Vagina (tissue), 2 donors: Measurements from ENCODE around the gene CYSRT1. TPM values are rescaled to one million over a fixed set of nuclear protein-coding genes. Genes with fewer than 3 reads are reported as not detected.

ENCODE experiments used
- DNase-seq, 2 donors: peaks; one replicate each; pipeline ENCODE4 v3.0.0-alpha.2; 2017; ENCODE audit errors: extremely low spot score in 2 of 2
- H3K27ac ChIP-seq: fragments of 200-600 bp; sonication (generic); one replicate; pipeline ENCODE4 v1.5.1; 2019
- H3K27me3 ChIP-seq: fragments of 200-600 bp; sonication (generic); one replicate; pipeline ENCODE4 v1.5.1; 2019
- H3K36me3 ChIP-seq, 2 donors: fragments of 200-600 bp; sonication (generic); one replicate each; pipeline ENCODE4 v1.5.1; 2017 to 2019
- H3K4me1 ChIP-seq: fragments of 200-600 bp; sonication (generic); one replicate; pipeline ENCODE4 v1.5.1; 2019
- H3K4me3 ChIP-seq, 2 donors: fragments of 200-600 bp; sonication (generic); 1 replicate in 1 of 2; 2 replicates in 1 of 2; pipeline ENCODE4 v1.5.1; 2016 to 2019
- H3K9me3 ChIP-seq: fragments of 200-600 bp; sonication (generic); one replicate; pipeline ENCODE4 v1.5.1; 2019
- CTCF ChIP-seq, 3 experiments: fragments of 450-650 bp in 2 of 3; fragments of 200-600 bp in 1 of 3; sonication (generic) in 1 of 3; IDR thresholded peaks; one replicate each; pipeline ENCODE4 v1.5.1; 2017 to 2019; ENCODE audit warnings: antibody characterized with exemption in 3 of 3, mild to moderate bottlenecking in 2 of 3, moderate library complexity in 2 of 3
- POLR2A ChIP-seq, 2 donors: fragments of 450-650 bp; IDR thresholded peaks; one replicate each; pipeline ENCODE4 v1.6.1; 2017; ENCODE audit warnings: antibody characterized with exemption in 2 of 2, mild to moderate bottlenecking in 2 of 2, moderate library complexity in 2 of 2
- POLR2AphosphoS5 ChIP-seq, 2 donors: sonication (generic); formaldehyde crosslinking; IDR thresholded peaks; one replicate each; pipeline ENCODE4 v1.9.0; 2017; ENCODE audit warnings: antibody characterized with exemption in 2 of 2, mild to moderate bottlenecking in 2 of 2, low read depth in 1 of 2; ENCODE audit not compliant: insufficient read depth in 1 of 2
- intact Hi-C: fragments of 100-400 bp; cut with DNase I; formaldehyde crosslinking; loops from one replicate; pipeline ENCODE4 v1.15.1; 2023
- total RNA-seq: library from RNA; depleted of rRNA; stranded (reverse); fragments of >200 nt; gene quantifications from one replicate; pipeline ENCODE4 v1.2.3, GENCODE V29; 2016

The CYSRT1 gene
- total RNA-seq, 1 donor from 2014 or later = 24.3 TPM

GRCh38 chr9:137253717-137254623 lies 29.0 kb downstream of the CYSRT1 start:
- TF ChIP-seq CTCF (IDR thresholded peaks at IDR 0.05) (no peak), POLR2AphosphoS5 (IDR thresholded peaks at IDR 0.05; ENCODE audit: insufficient read depth in 1 of 2, low read depth in 1 of 2) (no peak), POLR2A (IDR thresholded peaks at IDR 0.05) (no peak)
- Histone ChIP-seq H3K9me3 (no peaks in the 10 kb centered on the region), H3K27ac (peak overlapping the region; percentile 25), H3K4me1 (peaks cover 27% of the 10 kb centered on the region), H3K36me3 (peaks cover 0 to 14% of the 10 kb centered on the region in 2 donors), H3K4me3 (peak overlapping the region; percentile 78 to 88), H3K27me3 (no peaks in the 10 kb centered on the region)
- DNase-seq = no peak
- intact Hi-C loops = no loop called here

- Histone ChIP-seq H3K9me3 (no peaks in the 10 kb centered on the region), H3K4me3 (peak within 1 kb of the TSS; percentile 78 to 88), H3K27ac (peak within 1 kb of the TSS; percentile 52), H3K36me3 (peaks cover 0 to 19% of the 10 kb centered on the region in 2 donors), H3K27me3 (no peaks in the 10 kb centered on the region), H3K4me1 (peaks cover 27% of the 10 kb centered on the region)
- intact Hi-C loops = no loop called here
- TF ChIP-seq POLR2A (IDR thresholded peaks at IDR 0.05) (peak in 1 of 2 donors; percentile 36), POLR2AphosphoS5 (IDR thresholded peaks at IDR 0.05; ENCODE audit: insufficient read depth in 1 of 2, low read depth in 1 of 2) (peak in 1 of 2 donors; percentile 82), CTCF (IDR thresholded peaks at IDR 0.05) (no peak)
- DNase-seq = no peak
Measured at GRCh38 chr9:137254624-137255447, 29.9 kb downstream of the CYSRT1 start, which contains the start of gene NELFB. Gene NELFB, plus strand, starts transcription at chr9:137255327.

DNA sequence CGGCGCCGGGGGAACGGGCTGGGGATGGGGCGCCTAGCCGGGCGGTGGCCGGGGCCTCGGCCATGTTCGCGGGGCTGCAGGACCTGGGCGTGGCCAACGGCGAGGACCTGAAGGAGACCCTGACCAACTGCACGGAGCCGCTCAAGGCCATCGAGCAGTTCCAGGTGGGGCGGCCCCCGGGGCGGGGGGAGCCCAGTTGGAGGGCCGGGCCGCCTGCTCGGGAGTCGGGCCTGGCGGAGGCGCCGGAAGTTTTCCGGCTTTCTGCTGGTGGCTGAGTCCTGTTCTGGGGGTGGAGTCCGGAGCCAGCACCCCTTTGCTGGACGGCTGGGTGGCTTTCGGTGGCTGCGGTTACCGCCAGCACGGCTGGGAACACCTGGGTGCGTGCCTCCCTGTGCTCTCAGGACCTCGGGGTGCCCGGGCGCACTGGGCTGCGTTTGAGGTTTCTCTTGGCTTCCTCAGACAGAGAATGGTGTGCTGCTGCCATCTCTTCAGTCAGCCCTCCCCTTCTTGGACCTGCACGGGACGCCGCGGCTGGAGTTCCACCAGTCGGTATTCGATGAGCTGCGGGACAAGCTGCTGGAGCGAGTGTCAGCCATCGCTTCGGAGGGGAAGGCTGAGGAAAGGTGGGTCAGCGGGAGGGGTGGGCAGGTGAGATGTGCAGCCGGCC lies 30.6 kb downstream of the CYSRT1 start:
- intact Hi-C loops = no loop called here
- peak overlapping the region; percentile 78 to 88 for H3K4me3 ChIP-seq
- H3K4me1 ChIP-seq = peaks cover 27% of the 10 kb centered on the region
- H3K27ac ChIP-seq = peak overlapping the region; percentile 52
- no peak for TF ChIP-seq POLR2AphosphoS5 (IDR thresholded peaks at IDR 0.05; ENCODE audit: insufficient read depth in 1 of 2, low read depth in 1 of 2)
- TF ChIP-seq CTCF (IDR thresholded peaks at IDR 0.05) = no peak
- peak in 1 of 2 donors; percentile 0 for TF ChIP-seq POLR2A (IDR thresholded peaks at IDR 0.05)
- no peak for DNase-seq
- no peaks in the 10 kb centered on the region for H3K9me3 ChIP-seq
- no peaks in the 10 kb centered on the region for H3K27me3 ChIP-seq
- H3K36me3 ChIP-seq = peaks cover 0 to 19% of the 10 kb centered on the region in 2 donors

DNA sequence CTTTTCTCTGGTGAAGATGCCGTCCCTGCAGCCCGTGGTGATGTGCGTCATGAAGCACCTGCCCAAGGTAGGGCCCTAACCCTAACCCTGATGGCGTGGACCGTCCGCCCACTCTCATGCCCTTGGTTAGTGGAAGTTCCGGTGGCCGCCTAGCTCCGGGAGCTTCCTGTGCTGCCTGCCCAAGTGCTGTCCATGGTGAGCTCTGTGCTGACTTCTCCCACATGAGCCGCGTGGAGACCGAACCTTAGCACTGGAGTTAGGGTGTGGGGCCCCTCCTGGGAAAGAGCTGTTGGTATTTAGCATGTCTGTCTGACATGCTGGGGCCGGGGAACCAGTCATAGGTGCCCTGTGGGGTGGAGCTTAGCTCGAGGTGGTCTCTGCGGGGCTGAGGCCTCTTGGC lies 31.4 kb downstream of the CYSRT1 start:
- Histone ChIP-seq H3K36me3 (peaks cover 0 to 19% of the 10 kb centered on the region in 2 donors), H3K4me1 (peaks cover 27% of the 10 kb centered on the region), H3K27ac (no peak overlapping the region), H3K9me3 (no peaks in the 10 kb centered on the region), H3K27me3 (no peaks in the 10 kb centered on the region), H3K4me3 (peak overlapping the region; percentile 78 to 88)
- TF ChIP-seq POLR2A (IDR thresholded peaks at IDR 0.05) (no peak), CTCF (IDR thresholded peaks at IDR 0.05) (no peak), POLR2AphosphoS5 (IDR thresholded peaks at IDR 0.05; ENCODE audit: insufficient read depth in 1 of 2, low read depth in 1 of 2) (no peak)
- DNase-seq = no peak
- intact Hi-C loops = no loop called here
